GM18502 (cell line): Measurements from ENCODE around the gene ELFN2.

Source experiments
- ATAC-seq: cut with Tn5 transposase; IDR thresholded peaks from one replicate; pipeline ENCODE4 v1.9.1; 2021; ENCODE audit warnings: mild to moderate bottlenecking; ENCODE audit not compliant: unreplicated experiment, poor library complexity

The ELFN2 gene

DNA sequence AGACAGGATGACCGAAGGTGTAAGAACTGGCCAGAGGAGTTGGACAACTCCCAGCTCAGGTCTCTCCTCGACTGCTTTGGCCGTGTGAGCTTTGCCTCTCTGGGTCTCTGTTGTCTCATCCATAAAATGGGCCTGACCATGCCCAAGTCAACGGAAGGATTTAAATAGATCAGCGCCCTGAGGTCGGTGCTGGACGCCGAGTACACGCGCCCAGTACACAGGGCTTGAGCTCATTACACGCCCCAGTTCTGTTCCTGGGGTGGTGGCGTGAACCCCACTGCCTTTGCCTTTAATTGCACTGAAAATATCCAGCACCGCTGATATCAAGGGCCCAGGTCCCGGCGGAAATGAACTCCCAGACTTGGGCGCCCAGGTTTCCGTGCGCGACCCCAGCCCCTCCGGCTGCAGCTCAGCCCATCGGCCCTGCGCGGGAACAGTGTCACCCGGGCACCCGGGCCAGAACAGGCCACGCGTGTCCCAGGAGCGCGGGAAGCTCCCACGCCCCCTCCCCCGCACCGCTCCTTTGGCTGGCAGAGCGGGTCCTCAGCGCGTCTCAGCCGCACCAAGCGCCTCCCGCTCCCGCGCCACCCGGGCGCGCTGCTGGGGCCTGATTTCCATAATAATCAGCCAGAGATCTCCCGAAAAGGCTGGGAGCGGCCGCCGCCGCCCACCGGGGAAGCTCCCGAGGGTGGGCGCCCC lies 102.8 kb downstream of the ELFN2 start:
- no peak for ATAC-seq

DNA sequence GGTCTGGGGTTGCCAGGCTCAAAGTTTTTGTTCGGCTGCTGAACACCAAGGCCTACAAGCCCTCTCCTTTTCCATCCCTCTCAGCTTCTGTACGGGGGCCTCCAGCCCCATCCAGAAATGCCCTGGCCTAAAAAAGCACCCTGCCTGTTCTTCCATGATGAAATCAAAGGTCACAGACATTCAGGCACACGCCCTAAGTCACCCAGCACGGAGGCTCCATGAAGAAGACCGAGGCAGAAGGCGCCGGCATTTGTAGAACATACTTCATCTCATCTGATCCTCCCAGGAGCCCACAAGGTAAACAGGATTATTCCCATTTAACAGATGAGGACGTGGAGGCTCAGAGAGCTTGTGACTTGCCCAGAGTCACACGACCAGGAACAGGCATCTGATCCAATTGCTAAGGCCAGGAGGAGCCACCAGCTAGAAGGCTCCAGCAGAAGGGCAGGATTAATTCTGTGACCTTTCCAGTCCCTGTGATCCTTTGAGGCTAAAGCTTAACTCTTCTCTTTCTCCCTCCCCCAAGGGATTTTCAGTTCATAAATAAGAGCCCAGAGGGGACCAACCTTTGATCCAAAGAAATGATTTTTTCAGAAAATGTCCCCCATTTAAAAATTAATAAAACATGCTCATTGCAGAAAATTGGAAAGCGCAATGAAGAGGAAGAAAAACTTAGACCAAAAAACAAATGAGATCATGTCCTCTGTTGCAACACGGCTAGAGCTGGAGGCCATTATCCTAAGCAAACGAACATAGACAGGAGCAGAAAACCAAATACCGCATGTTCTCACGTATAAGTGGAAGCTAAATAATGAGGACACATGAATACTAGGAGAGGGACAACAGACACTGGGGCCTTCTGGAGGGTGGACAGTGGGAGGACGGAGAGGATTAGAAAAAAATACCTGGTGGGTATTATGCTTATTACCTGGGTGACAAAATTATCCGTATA lies 106.3 kb downstream of the ELFN2 start:
- ATAC-seq: no peak

GRCh38 chr22:37319469-37319868 lies 107.8 kb downstream of the ELFN2 start:
- ATAC-seq: no peak

DNA sequence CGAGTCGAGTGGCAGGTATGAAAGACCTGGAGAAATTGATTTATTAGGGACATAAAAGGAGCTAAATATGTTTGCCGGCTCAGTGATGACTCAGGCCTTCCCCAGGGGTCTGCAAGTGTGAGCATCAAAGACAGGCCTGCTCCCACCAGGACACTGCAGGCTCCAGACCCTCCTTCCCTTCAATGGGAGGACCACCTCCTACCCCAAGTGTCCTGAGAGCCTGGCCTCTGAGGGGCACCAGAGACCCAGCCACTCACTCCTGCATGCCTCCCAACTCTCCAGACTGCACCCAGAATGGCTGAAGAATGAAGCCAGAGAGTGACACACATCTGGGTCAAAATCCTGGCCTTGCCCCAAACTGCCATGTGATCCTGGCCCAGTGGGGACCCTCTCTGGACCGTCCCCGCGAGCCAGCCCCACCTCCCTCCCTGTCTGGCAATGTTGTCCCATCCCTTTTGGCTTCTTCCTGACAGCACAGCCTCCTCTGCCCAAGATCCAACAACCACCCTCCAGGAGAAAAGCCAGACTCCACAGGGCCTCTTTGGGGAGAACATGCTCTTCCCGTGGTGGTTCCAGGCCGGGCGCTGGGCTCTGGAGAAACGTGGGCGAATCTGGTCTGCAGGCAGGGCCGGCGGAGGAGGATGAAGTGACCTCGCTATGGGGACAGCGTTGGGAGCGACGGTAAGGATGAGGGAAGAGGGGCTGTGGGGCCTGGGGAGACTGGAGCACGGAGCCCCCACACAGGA lies 108.7 kb downstream of the ELFN2 start:
- no peak for ATAC-seq
